Heart left ventricle (tissue), 16 donors: ENCODE measurements around the gene TAB3. TPM values are rescaled to one million over a fixed set of nuclear protein-coding genes. Genes with fewer than 3 reads are reported as not detected.

Experiments used
- ATAC-seq, 4 donors: fragments of 200-7000 bp; cut with Tn5 transposase; one replicate each; pipeline ENCODE4 v1.9.1; 2020 to 2022; ENCODE audit warnings: moderate library complexity in 4 of 4, mild to moderate bottlenecking in 3 of 4, moderate number of reproducible peaks in 1 of 4
- DNase-seq, 5 donors: peaks; one replicate each; pipeline ENCODE4 v3.0.0-alpha.2; 2020
- H3K27ac ChIP-seq, 12 donors: fragments of 200-600 bp; sonication (generic) in 4 of 12; one replicate each; pipeline versions ENCODE4 v1.5.0 to v1.8.0; 2016 to 2022; ENCODE audit warnings: mild to moderate bottlenecking in 2 of 12
- H3K27me3 ChIP-seq, 9 donors: fragments of 200-600 bp; sonication (generic) in 2 of 9; one replicate each; pipeline versions ENCODE4 v1.5.1 to v1.8.0; 2016 to 2022; ENCODE audit warnings: mild to moderate bottlenecking in 3 of 9
- H3K36me3 ChIP-seq, 9 donors: fragments of 200-600 bp; sonication (generic) in 2 of 9; one replicate each; pipeline versions ENCODE4 v1.5.0 to v1.8.0; 2018 to 2022; ENCODE audit warnings: mild to moderate bottlenecking in 2 of 9
- H3K4me1 ChIP-seq, 12 donors: fragments of 200-600 bp; sonication (generic) in 4 of 12; one replicate each; pipeline versions ENCODE4 v1.5.0 to v1.8.0; 2016 to 2022; ENCODE audit warnings: mild to moderate bottlenecking in 3 of 12
- H3K4me3 ChIP-seq, 12 donors: fragments of 200-600 bp; sonication (generic) in 4 of 12; one replicate each; pipeline versions ENCODE4 v1.5.0 to v1.8.0; 2017 to 2022; ENCODE audit warnings: mild to moderate bottlenecking in 9 of 12, moderate library complexity in 4 of 12
- H3K9me3 ChIP-seq, 12 donors: fragments of 200-600 bp; sonication (generic) in 4 of 12; one replicate each; pipeline versions ENCODE4 v1.5.0 to v1.8.0; 2016 to 2022; ENCODE audit warnings: mild to moderate bottlenecking in 1 of 12
- POLR2A ChIP-seq, 2 donors: fragments of 450-650 bp; IDR thresholded peaks; one replicate each; pipeline ENCODE4 v1.6.1; 2017; ENCODE audit warnings: antibody characterized with exemption in 2 of 2, mild to moderate bottlenecking in 2 of 2, moderate library complexity in 2 of 2
- WGBS, 4 donors: extraction: QIAGEN DNeasy Blood & Tissue Kit in 2 of 4; methylation state at CpG; one replicate each; pipeline versions ENCODE4 v1.1.5 to v1.1.7; 2013 to 2018; 5-methylcytosine and 5-hydroxymethylcytosine counted together
- intact Hi-C, 10 donors: fragments of 100-400 bp; cut with DNase I; formaldehyde crosslinking; loops; one replicate each; pipeline versions ENCODE4 v1.11.1 to v1.14.2; 2022
- long read RNA-seq, 3 donors: library from polyadenylated mRNA; unstranded; transcript quantifications; one replicate each; pipeline ENCODE4 v2.0.0, GENCODE V29; 2020 to 2021
- polyA plus RNA-seq, 2 donors: library from polyadenylated mRNA; stranded (reverse); fragments of 200-250 nt; gene quantifications; one replicate each; pipeline ENCODE4 v1.2.3, GENCODE V29; 2013
- total RNA-seq, 9 donors: library from RNA; depleted of rRNA in 2 of 9; stranded (reverse); fragments of >200 nt in 2 of 9; fragmentation: NEBNext Ultra II Directional in 3 of 9; extraction: Animal tissue kit (Norgen Biotek cat#: 25700) in 3 of 9; gene quantifications; one replicate each; pipeline versions ENCODE4 v1.1.0 to v1.2.4, GENCODE V29; 2016 to 2023
- TF ChIP-seq, protein P1 (sequence below), 12 donors: fragments of 200-600 bp; sonication (generic) in 4 of 12; IDR thresholded peaks; one replicate each; pipeline versions ENCODE4 v1.5.0 to v1.8.0; 2018 to 2022; ENCODE audit warnings: antibody characterized with exemption in 12 of 12, mild to moderate bottlenecking in 5 of 12
- donor health status: ischemic (EF 13 %, LVEDD 7.1; RV severe dilation, severe dysfunction).
- donor health status: healthy with polysubstance abuse.
- donor health status: DM: no; HTN: yes; CAD: no.
- donor health status: DM: no; HTN: no; CAD: no.
- donor health status: ischemic (EF 25% LVEDD 6.9; RV normal size, moderate dysfunction).
- donor health status: ischemic (EF 25% LVEDD 5.7; RV mildly dilated, moderate dysfunction).
- donor health status: healthy.
- donor health status: DM: yes; HTN: yes; CAD: no.
- donor health status: ischemic (EF 35%, LVEDD 5.7; RV mildly dilated, moderate dysfunction).
- donor health status: nonischemic (EF 11% LVEDD 7.7; RV severe dilation, severe dysfunction).
- donor health status: DM: yes; HTN: yes; CAD: no.
- donor health status: PGD.
- donor health status: ischemic (EF 29% LVEDD 5.4; RV normal size, mild dysfunction).
- donor health status: nonischemic (EF 23%, LVEDD 6.1; RV moderate dilation, normal function).

Gene TAB3, protein sequence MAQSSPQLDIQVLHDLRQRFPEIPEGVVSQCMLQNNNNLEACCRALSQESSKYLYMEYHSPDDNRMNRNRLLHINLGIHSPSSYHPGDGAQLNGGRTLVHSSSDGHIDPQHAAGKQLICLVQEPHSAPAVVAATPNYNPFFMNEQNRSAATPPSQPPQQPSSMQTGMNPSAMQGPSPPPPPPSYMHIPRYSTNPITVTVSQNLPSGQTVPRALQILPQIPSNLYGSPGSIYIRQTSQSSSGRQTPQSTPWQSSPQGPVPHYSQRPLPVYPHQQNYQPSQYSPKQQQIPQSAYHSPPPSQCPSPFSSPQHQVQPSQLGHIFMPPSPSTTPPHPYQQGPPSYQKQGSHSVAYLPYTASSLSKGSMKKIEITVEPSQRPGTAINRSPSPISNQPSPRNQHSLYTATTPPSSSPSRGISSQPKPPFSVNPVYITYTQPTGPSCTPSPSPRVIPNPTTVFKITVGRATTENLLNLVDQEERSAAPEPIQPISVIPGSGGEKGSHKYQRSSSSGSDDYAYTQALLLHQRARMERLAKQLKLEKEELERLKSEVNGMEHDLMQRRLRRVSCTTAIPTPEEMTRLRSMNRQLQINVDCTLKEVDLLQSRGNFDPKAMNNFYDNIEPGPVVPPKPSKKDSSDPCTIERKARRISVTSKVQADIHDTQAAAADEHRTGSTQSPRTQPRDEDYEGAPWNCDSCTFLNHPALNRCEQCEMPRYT
- total RNA-seq: 10 to 100 TPM; 12.0 to 27.8 (median 16.3) TPM
- polyA plus RNA-seq: 1 to 10 TPM; 3.8 to 9.8 TPM
- long read RNA-seq, donor 1, partial matches to known transcripts: 1 of 4 reads
- long read RNA-seq, donor 1, other reads (novel, unspliced or antisense): 3 of 4 reads
- long read RNA-seq, donor 2, partial matches to known transcripts: 0 of 3 reads
- long read RNA-seq, donor 2, other reads (novel, unspliced or antisense): 3 of 3 reads
- long read RNA-seq, donor 3, partial matches to known transcripts: 0 of 3 reads
- long read RNA-seq, donor 3, other reads (novel, unspliced or antisense): 3 of 3 reads

DNA sequence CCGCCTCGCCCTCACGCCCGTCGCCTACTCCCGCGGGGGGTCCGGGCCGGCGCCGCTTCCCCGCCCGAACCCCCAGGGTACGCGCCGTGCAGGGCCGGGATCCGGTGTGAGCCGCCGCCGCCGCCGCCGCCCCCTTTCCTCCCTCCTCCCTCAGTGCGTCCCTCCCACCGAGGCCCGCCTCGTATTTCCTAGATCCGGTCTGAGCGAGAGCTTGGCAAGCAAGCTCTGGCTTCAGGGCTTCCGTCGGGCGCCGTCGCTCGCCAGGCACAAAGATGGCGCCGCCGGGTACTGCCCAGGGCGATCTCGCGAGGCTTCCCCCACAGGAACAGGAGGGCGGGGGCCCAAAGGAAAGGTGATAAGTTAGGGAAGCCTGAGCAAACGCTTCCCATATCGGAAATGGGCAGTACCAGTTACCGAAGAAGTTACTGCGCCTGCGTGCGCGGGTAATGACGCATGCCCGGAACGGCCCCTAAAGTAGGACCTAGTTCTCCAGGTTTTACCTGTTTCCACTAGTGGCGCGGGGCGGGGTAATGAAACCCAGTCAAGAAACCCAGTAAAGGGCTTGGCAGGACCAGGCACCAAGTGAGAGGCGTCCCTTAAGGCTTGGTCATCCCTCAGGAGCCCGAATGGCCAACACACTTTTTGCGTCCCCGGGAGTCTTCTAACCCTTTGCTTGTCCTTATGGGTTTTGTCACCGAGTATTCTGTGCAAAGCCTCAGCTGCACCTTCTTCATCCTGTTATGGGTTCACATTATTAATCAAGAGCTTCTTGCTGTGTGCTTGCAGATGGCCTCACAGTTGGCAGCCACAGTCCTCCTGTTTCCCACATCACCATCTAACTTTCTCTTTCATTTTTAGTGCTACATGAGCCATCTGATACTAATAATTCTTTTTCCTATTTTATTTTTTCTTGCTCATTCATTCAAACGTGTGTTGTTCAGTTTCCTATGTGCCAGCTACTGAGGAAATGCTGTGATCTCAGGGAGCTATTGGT is at the start of gene TAB3:
Gene TAB3 (minus strand): TSS at position 108 of the 994 bp plus-strand sequence. CDS start 29,666 bp downstream, outside the sequence.
- WGBS, 4 donors: 0 to 32% (median 10%) methylated on average over 37 to 62 of the region's 62 CpGs
- Histone ChIP-seq H3K4me1 (peaks cover 0 to 14% (median 2%) of the 10 kb centered on the region in 12 donors), H3K27ac (peak within 1 kb of the TSS; percentile 72 to 91 (median 86)), H3K4me3 (peak within 1 kb of the TSS; percentile 45 to 98 (median 80)), H3K36me3 (no peaks in the 10 kb centered on the region), H3K9me3 (no peaks in the 10 kb centered on the region), H3K27me3 (peaks cover 0 to 7% (median 0%) of the 10 kb centered on the region in 9 donors)
- DNase-seq (peak; percentile 92 to 96 (median 95)), ATAC-seq (peak; percentile 95 to 98 (median 97))
- TF ChIP-seq POLR2A (IDR thresholded peaks at IDR 0.05): peak in 1 of 2 donors; percentile 53
- TF ChIP-seq, protein P1, sequence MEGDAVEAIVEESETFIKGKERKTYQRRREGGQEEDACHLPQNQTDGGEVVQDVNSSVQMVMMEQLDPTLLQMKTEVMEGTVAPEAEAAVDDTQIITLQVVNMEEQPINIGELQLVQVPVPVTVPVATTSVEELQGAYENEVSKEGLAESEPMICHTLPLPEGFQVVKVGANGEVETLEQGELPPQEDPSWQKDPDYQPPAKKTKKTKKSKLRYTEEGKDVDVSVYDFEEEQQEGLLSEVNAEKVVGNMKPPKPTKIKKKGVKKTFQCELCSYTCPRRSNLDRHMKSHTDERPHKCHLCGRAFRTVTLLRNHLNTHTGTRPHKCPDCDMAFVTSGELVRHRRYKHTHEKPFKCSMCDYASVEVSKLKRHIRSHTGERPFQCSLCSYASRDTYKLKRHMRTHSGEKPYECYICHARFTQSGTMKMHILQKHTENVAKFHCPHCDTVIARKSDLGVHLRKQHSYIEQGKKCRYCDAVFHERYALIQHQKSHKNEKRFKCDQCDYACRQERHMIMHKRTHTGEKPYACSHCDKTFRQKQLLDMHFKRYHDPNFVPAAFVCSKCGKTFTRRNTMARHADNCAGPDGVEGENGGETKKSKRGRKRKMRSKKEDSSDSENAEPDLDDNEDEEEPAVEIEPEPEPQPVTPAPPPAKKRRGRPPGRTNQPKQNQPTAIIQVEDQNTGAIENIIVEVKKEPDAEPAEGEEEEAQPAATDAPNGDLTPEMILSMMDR (IDR thresholded peaks at IDR 0.05): no peak
- intact Hi-C loops: no loop called here

DNA sequence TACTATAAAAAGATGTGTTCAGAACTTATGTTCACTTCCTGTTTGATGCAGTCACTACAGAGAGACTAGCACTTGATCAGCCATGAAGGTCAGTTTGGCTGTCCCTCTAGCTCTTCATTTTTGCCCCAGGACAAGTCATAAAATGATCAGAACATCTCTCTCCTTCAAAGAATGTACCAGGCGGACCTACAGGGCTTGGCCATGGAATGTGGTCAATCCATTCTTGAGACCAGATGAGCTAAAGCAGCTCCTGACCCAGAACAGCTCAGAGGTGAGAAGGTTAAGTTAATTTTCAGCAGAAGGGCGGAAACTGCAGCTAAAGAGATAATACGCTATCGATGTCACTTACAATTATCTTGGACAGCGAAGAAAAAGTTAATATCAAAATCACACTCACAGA is 49.2 kb upstream of the TAB3 start:
- Histone ChIP-seq H3K36me3 (no peaks in the 10 kb centered on the region), H3K27ac (no peak overlapping the region), H3K4me3 (no peak overlapping the region), H3K4me1 (no peaks in the 10 kb centered on the region), H3K9me3 (peaks cover 0 to 4% (median 0%) of the 10 kb centered on the region in 12 donors), H3K27me3 (peaks cover 0 to 7% (median 0%) of the 10 kb centered on the region in 9 donors)
- WGBS, 4 donors: 79 to 94% (median 87%) methylated on average over 5 of the region's 5 CpGs
- intact Hi-C loops: no loop called here
- DNase-seq (no peak), ATAC-seq (no peak)
- TF ChIP-seq POLR2A (IDR thresholded peaks at IDR 0.05): no peak
- TF ChIP-seq, protein P1 (IDR thresholded peaks at IDR 0.05): no peak

DNA sequence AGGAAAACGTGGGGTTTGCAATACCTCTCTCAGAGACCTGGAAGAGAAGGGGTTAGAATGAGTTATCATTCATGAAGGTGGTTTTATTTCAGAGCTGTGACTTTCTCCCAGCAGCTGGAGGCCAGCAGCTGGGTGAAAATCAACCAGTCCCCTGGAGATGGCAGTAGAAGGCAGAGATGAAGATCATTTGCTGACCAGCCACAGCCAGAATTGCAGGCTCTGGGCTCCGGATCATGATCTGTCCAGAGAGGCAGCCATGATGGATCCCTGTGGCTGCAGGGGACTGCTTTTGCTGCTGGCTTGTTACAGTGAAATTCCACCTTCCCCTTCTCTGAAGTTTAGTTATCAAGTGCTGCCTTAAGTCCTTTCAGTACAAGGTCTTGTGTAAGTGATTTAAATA is 46.9 kb upstream of the TAB3 start:
- Histone ChIP-seq H3K36me3 (no peaks in the 10 kb centered on the region), H3K27ac (no peak overlapping the region), H3K4me1 (no peaks in the 10 kb centered on the region), H3K4me3 (no peak overlapping the region), H3K9me3 (peaks cover 0 to 4% (median 0%) of the 10 kb centered on the region in 12 donors), H3K27me3 (peaks cover 0 to 7% (median 0%) of the 10 kb centered on the region in 9 donors)
- ATAC-seq (peak in 2 of 4 donors; percentile 50 to 67), DNase-seq (no peak)
- TF ChIP-seq, protein P1 (IDR thresholded peaks at IDR 0.05): peak in 2 of 12 donors; percentile 9 to 15
- TF ChIP-seq POLR2A (IDR thresholded peaks at IDR 0.05): no peak
- intact Hi-C loops: no loop called here
- 22 to 35% (median 28%) methylated on average over 2 of the region's 2 CpGs for WGBS, 4 donors
